HG03432 (cell line): ENCODE measurements around the gene MTHFD2L.
A peak's percentile ranks its signal among the peaks of the same experiment; 100 is the strongest.
"Not testable (repeated sequence)": the region's sequence is repeated elsewhere in the genome, so short reads cannot be mapped to it uniquely, and the experiment has no call there.

ENCODE experiments used
- ATAC-seq: cut with Tn5 transposase; IDR thresholded peaks from one replicate; pipeline ENCODE4 v1.9.1; 2021; ENCODE audit warnings: mild to moderate bottlenecking, moderate library complexity; ENCODE audit not compliant: unreplicated experiment

The MTHFD2L gene

DNA sequence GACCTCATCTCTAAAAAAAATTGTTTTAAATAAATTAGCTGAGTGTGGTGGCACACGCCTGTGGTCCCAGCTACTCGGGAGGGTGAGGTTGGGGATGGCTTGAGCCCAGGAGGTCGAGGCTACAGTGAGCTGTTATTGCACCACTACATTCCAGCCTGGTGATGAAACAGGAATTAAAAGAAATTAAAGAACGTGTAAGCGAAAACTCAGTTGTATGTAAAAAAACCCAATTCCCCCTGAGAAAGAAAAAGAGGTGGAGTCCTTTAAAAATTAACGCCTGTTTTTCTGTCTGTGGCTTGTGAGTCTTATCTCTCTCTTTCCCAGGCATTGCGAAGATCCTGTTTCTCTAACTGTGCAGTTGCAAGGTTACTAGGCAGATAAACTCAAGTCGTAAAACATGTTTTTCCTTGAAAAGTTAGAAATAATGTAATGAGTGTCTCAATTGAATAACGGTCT lies 172.4 kb downstream of the MTHFD2L start:
- ATAC-seq: no peak

DNA sequence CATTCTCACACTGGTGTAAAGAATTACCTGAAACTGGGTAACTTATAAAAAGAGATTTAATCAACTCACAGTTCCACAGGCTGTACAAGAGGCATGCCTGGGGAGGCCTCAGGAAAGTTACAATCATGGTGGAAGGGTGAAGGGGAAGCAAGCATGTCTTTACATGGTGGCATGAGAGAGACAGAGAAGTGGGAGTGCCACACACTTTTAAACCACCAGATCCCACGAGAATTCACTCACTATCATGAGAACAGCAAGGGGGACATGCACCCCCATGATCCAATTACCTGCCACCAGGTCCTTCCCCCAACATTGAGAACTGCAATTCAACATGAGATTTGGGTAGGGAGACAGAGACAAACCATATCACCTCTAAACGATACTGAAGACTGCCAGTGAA lies 173.3 kb downstream of the MTHFD2L start:
- no peak for ATAC-seq

DNA sequence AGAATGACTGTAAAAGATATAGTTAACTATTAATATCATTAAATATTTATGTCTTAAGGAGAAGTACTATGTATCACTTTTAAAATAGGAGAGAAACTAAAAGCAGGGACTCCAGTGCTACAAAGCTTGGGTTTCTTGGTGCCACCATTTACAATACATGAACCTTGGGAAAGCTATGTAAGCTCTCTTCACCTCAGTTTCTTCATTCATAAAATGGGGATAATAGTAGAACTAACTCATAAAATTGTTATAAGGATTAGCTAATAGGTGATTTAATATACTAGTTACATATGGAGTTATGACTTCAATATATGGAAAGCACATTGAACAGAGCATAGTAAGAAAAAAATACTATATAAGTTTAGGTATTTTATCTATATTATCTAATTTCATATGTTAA lies 174.0 kb downstream of the MTHFD2L start:
- no peak for ATAC-seq

- no peak for ATAC-seq
Observed at GRCh38 chr4:74334636-74335035, 176.7 kb downstream of the MTHFD2L start.

GRCh38 chr4:74335341-74336021 lies 177.6 kb downstream of the MTHFD2L start:
- ATAC-seq: peak; percentile 88

GRCh38 chr4:74338792-74339333 lies 180.9 kb downstream of the MTHFD2L start:
- no peak for ATAC-seq

GRCh38 chr4:74339501-74339900 lies 181.6 kb downstream of the MTHFD2L start:
- ATAC-seq: no peak

DNA sequence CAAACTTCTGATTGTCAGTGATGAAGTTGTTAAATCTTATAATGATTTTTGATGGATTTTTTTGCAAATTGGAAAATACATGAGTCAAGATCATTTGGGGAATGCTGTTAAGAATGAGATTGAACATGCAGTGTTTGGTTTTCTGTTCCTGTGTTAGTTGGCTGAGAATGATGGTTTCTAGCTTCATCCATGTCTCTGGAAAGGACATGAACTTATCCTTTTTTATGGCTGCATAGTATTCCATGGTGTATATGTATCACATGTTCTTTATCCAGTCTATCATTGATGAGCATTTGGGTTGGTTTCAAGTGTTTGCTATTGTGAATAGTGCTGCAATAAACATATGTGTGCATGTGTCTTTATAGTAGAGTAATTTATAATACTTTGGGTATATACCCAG lies 182.5 kb downstream of the MTHFD2L start:
- not testable (repeated sequence) for ATAC-seq

GRCh38 chr4:74344031-74344430 lies 186.1 kb downstream of the MTHFD2L start:
- ATAC-seq: no peak
